GM12874 (cell line): ENCODE data around the gene MRPS27.

Source experiments
- CTCF ChIP-seq: IDR thresholded peaks from 2 replicates; pipeline ENCODE4 v1.5.1; 2011; ENCODE audit warnings: low read depth, mild to moderate bottlenecking, control low read depth, low read length, moderate library complexity; ENCODE audit not compliant: insufficient read depth

Gene MRPS27

GRCh38 chr5:72177538-72177937 lies 142.5 kb downstream of the MRPS27 start:
- TF ChIP-seq CTCF = no peak

- TF ChIP-seq CTCF = no peak
These were observed 147.3 kb downstream of the MRPS27 start for GRCh38 chr5:72172786-72173185.

GRCh38 chr5:72171667-72172066 lies 148.4 kb downstream of the MRPS27 start:
- TF ChIP-seq CTCF = no peak

- no peak for TF ChIP-seq CTCF
These were observed 149.9 kb downstream of the MRPS27 start for GRCh38 chr5:72170101-72170500.
